Peyer's patch (tissue), 4 donors: Measurements from ENCODE around the gene RARB.

Source experiments
- CTCF ChIP-seq, 6 experiments: fragments of 450-650 bp in 4 of 6; fragments of 200-600 bp in 2 of 6; sonication (generic) in 1 of 6; IDR thresholded peaks; one replicate each; pipeline ENCODE4 v1.5.1; 2017 to 2019; ENCODE audit warnings: antibody characterized with exemption in 6 of 6, mild to moderate bottlenecking in 3 of 6, moderate library complexity in 1 of 6
- POLR2A ChIP-seq, 2 donors: fragments of 450-650 bp; IDR thresholded peaks; one replicate each; pipeline ENCODE4 v1.5.1; 2017; ENCODE audit warnings: antibody characterized with exemption in 2 of 2, mild to moderate bottlenecking in 2 of 2, moderate library complexity in 2 of 2

GRCh38 chr3:25540273-25540672, 112.2 kb downstream of the RARB start:
- no peak for TF ChIP-seq CTCF (IDR thresholded peaks at IDR 0.05)
- TF ChIP-seq POLR2A (IDR thresholded peaks at IDR 0.05), result no peak
